H1 (cell line): ENCODE data around the gene ADPRM. TPM values are rescaled to one million over a fixed set of nuclear protein-coding genes. Genes with fewer than 3 reads are reported as not detected.

Source experiments
- BCL11A ChIP-seq, 2 experiments: IDR thresholded peaks; one replicate each; pipeline ENCODE4 v1.6.1; 2011; ENCODE audit warnings: low read depth in 2 of 2, low read length in 2 of 2, mild to moderate bottlenecking in 2 of 2
- GTF2F1 ChIP-seq: IDR thresholded peaks from 2 replicates; pipeline ENCODE4 v1.6.1; 2012; ENCODE audit warnings: low read depth, low read length, improper control_type of control experiment, borderline replicate concordance
- HDAC6 ChIP-seq: IDR thresholded peaks from one replicate; pipeline ENCODE4 v1.7.1; 2012; ENCODE audit warnings: low read depth, mild to moderate bottlenecking, inconsistent platforms, low read length, moderate library complexity
- SP1 ChIP-seq: IDR thresholded peaks from 2 replicates; pipeline ENCODE4 v1.6.1; 2011; ENCODE audit warnings: low read depth, low read length
- polyA plus RNA-seq, 7 experiments: library from polyadenylated mRNA; depleted of rRNA in 3 of 7; stranded (reverse) in 5 of 7; unstranded in 2 of 7; fragments of >200 nt in 5 of 7; fragments of 200-250 nt in 2 of 7; gene quantifications; 1 replicate in 5 of 7; 2 replicates in 1 of 7; 4 replicates in 1 of 7; pipeline versions ENCODE4 v1.2.1 to v1.2.3, GENCODE V29; 2011 to 2013; ENCODE audit warnings: missing spikeins in 2 of 7, mixed read lengths in 2 of 7
- total RNA-seq: library from RNA; stranded (reverse); fragmentation: NEBNext Ultra II Directional; extraction: Animal tissue kit (Norgen Biotek cat#: 25700); gene quantifications from 2 replicates; pipeline ENCODE4 v1.2.1, GENCODE V29; 2021

ADPRM gene
- total and polyA plus RNA-seq, 2 of the 8 experiments (the other 6 are each of a cell fraction or from before 2014, with no cell fraction given) = 6.7 to 7.9 TPM

GRCh38 chr17:10726196-10726595 is 28.8 kb downstream of the ADPRM start (continued):
- TF ChIP-seq BCL11A (IDR thresholded peaks at IDR 0.05; ENCODE audit: low read depth in 2 of 2, low read length in 2 of 2) (no peak), GTF2F1 (no peak), SP1 (no peak), HDAC6 (no peak)
